ENCODE measurements around the gene OTUB2. TPM values are rescaled to one million over a fixed set of nuclear protein-coding genes. Genes with fewer than 3 reads are reported as not detected.
A peak's percentile ranks its signal among the peaks of the same experiment; 100 is the strongest.

Gene OTUB2
- total and polyA plus RNA-seq, 11 donors, result 0.09 to 0.60 (median 0.38) TPM

DNA sequence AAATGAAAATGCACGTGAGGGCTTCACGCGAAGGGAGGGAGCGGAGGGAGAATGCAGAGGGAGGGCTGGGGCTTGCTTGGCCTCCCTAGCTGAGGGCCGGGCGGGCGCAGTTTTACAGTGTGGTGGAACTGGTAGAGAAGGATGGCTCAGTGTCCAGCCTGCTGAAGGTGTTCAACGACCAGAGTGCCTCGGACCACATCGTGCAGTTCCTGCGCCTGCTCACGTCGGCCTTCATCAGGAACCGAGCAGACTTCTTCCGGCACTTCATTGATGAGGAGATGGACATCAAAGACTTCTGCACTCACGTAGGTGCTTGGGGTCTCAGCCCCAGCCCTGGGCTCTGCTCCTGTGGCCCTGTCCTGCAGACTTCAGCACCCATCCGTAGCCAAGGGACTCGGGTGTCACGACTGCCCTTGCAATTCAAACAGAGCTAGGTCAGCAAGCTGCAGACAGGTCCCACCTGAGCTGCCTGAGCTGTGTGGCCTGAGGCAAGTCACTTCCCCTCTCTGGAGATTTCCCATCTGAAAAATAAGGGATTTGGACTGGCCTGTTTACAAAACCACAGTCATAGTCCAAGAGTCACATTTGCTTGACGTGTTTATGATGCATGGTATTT, 18.4 kb downstream of the OTUB2 start:
- WGBS, 4 donors, result 91 to 94% (median 93%) methylated on average over 20 of the region's 20 CpGs
- Histone ChIP-seq H3K4me3 (no peak overlapping the region), H3K9me3 (no peaks in the 10 kb centered on the region), H3K27me3 (no peaks in the 10 kb centered on the region), H3K27ac (no peak overlapping the region), H3K36me3 (peaks cover 0 to 56% (median 50%) of the 10 kb centered on the region in 9 donors), H3K4me1 (peaks cover 0 to 29% (median 16%) of the 10 kb centered on the region in 12 donors)
- ATAC-seq, result no peak
- no peak for TF ChIP-seq POLR2A (IDR thresholded peaks at IDR 0.05)
- TF ChIP-seq, protein P1, sequence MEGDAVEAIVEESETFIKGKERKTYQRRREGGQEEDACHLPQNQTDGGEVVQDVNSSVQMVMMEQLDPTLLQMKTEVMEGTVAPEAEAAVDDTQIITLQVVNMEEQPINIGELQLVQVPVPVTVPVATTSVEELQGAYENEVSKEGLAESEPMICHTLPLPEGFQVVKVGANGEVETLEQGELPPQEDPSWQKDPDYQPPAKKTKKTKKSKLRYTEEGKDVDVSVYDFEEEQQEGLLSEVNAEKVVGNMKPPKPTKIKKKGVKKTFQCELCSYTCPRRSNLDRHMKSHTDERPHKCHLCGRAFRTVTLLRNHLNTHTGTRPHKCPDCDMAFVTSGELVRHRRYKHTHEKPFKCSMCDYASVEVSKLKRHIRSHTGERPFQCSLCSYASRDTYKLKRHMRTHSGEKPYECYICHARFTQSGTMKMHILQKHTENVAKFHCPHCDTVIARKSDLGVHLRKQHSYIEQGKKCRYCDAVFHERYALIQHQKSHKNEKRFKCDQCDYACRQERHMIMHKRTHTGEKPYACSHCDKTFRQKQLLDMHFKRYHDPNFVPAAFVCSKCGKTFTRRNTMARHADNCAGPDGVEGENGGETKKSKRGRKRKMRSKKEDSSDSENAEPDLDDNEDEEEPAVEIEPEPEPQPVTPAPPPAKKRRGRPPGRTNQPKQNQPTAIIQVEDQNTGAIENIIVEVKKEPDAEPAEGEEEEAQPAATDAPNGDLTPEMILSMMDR (IDR thresholded peaks at IDR 0.05), result no peak
- intact Hi-C loops (cut with DNase I), result no loop called here
- no peak for DNase-seq

DNA sequence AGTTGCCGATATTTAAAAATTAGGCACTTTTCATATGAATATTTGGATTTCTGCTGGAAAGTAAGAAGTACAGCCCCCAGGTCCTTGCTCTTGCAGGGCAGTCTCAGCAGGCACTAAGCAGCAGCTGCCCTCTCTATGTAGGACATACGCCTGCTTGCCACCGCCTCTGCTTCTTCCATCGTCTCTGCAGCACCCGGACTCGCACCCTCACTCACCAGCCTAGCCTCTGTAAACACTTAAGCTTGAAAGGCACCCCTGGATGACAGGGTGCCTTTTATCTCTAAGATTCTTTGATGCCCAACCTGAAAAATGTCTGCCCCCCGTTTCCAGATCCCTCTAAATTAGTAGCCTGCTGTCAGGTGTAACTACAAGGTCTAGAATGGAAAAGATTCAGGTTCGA, 19.0 kb downstream of the OTUB2 start:
- no peaks in the 10 kb centered on the region for H3K27me3 ChIP-seq
- 94 to 97% (median 95%) methylated on average over 8 of the region's 8 CpGs for WGBS, 4 donors
- TF ChIP-seq, protein P1 (IDR thresholded peaks at IDR 0.05), result no peak
- TF ChIP-seq POLR2A (IDR thresholded peaks at IDR 0.05), result no peak
- H3K36me3 ChIP-seq, result peaks cover 0 to 62% (median 55%) of the 10 kb centered on the region in 9 donors
- no peak overlapping the region for H3K4me3 ChIP-seq
- H3K9me3 ChIP-seq, result no peaks in the 10 kb centered on the region
- intact Hi-C loops (cut with DNase I), result no loop called here
- peaks cover 0 to 29% (median 16%) of the 10 kb centered on the region in 12 donors for H3K4me1 ChIP-seq
- ATAC-seq (no peak), DNase-seq (no peak)
- H3K27ac ChIP-seq, result no peak overlapping the region

DNA sequence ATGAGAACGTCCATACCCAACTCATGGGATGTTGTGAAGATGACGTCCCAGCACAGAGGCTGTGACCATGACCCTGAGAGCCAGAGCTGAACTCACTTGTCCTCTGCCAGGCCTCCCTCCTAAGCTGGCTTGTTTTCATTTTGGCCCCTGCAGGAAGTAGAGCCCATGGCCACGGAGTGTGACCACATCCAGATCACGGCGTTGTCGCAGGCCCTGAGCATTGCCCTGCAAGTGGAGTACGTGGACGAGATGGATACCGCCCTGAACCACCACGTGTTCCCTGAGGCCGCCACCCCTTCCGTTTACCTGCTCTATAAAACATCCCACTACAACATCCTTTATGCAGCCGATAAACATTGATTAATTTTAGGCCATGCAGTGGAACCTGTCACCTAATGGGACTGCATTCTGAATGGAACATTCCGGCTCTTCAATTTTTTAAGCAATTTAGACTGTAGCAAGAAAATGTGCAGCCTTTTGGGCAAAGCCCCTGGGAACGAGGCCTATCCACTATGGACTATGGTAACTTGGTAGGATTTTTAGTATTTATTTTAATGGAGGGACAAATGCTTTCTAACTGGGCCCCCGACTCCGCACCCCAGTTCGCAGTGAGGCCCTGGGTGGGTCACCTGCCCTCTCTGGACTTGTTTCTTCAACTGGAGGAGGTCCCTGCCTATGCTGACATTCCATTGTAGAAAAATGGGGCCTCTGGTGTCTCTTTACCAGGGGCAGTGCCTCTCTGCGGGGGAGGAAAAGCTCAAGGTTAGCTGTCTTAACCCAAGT, 19.6 kb downstream of the OTUB2 start:
- H3K4me3 ChIP-seq, result no peak overlapping the region
- no peak for ATAC-seq
- no peaks in the 10 kb centered on the region for H3K27me3 ChIP-seq
- intact Hi-C loops (cut with DNase I), result no loop called here
- DNase-seq, result peak in 2 of 5 donors; percentile 4 to 37
- no peaks in the 10 kb centered on the region for H3K9me3 ChIP-seq
- WGBS, 4 donors, result 92 to 94% (median 93%) methylated on average over 19 of the region's 19 CpGs
- H3K4me1 ChIP-seq, result peaks cover 0 to 36% (median 21%) of the 10 kb centered on the region in 12 donors
- TF ChIP-seq, protein P1 (IDR thresholded peaks at IDR 0.05), result no peak
- TF ChIP-seq POLR2A (IDR thresholded peaks at IDR 0.05), result no peak
- no peak overlapping the region for H3K27ac ChIP-seq
- peaks cover 0 to 68% (median 61%) of the 10 kb centered on the region in 9 donors for H3K36me3 ChIP-seq

DNA sequence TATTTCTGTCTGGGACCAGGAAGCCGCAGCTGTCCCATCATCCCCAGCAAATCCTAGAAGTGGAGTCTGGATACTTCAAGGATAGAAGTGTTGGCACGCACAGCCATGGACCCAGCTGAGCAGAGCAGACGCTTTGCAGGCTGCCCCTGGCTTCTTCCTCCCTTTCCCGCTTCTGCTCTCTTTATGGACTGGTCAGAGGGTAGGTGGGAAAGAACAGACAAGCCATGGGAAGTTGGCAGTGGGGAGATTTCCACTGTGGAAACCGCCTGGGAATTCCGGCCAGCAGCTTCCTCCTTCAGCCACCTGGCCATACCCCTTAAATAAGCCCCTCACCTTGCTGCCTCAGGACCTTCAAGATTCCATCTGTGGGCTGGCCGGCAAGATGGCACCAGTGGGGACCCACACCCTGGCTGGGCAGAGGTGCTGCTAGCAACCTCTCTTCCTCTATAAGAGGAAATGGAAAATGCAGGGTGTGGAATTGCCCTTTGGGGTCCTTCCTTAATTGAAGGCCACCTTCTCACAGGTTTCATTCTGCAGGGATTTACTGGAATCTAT, 20.6 kb downstream of the OTUB2 start:
- 76 to 91% (median 82%) methylated on average over 7 of the region's 7 CpGs for WGBS, 4 donors
- Histone ChIP-seq H3K9me3 (no peaks in the 10 kb centered on the region), H3K27ac (no peak overlapping the region), H3K27me3 (no peaks in the 10 kb centered on the region), H3K4me3 (no peak overlapping the region), H3K36me3 (peaks cover 0 to 78% (median 71%) of the 10 kb centered on the region in 9 donors), H3K4me1 (peaks cover 0 to 41% (median 27%) of the 10 kb centered on the region in 12 donors)
- intact Hi-C loops (cut with DNase I), result no loop called here
- ATAC-seq, result no peak
- peak in 1 of 5 donors; percentile 7 for DNase-seq
- TF ChIP-seq, protein P1 (IDR thresholded peaks at IDR 0.05), result no peak
- no peak for TF ChIP-seq POLR2A (IDR thresholded peaks at IDR 0.05)
